Measurements from ENCODE around the gene C6orf47.

The C6orf47 gene

GRCh38 chr6:31658983-31659648 is 1.5 kb downstream of the C6orf47 start:
- no peak for DNase-seq

- DNase-seq: no peak
These were observed 2.4 kb downstream of the C6orf47 start for GRCh38 chr6:31658158-31658688.

- DNase-seq: no peak
These were observed 3.0 kb downstream of the C6orf47 start for GRCh38 chr6:31657406-31658157.

- DNase-seq: no peak
These were observed 5.0 kb downstream of the C6orf47 start, which contains the start of gene APOM for GRCh38 chr6:31655349-31656237. APOM (plus strand) TSS chr6:31655894; CDS start chr6:31655967, 73 bp downstream.

GRCh38 chr6:31654574-31655348 is 5.8 kb downstream of the C6orf47 start:
- DNase-seq: no peak

- DNase-seq: no peak
These were observed 7.5 kb downstream of the C6orf47 start for GRCh38 chr6:31652925-31653724.

GRCh38 chr6:31651602-31652191 is 8.9 kb downstream of the C6orf47 start:
- peak; percentile 28 for DNase-seq

- DNase-seq: no peak
These were observed 15.3 kb downstream of the C6orf47 start for GRCh38 chr6:31645325-31645724.

GRCh38 chr6:31643818-31644454 is 16.6 kb downstream of the C6orf47 start:
- DNase-seq: no peak

GRCh38 chr6:31642798-31643570 is 17.6 kb downstream of the C6orf47 start:
- DNase-seq: no peak

- DNase-seq: no peak
These were observed 19.2 kb downstream of the C6orf47 start for GRCh38 chr6:31641370-31641769.

GRCh38 chr6:31640612-31641011 is 20.0 kb downstream of the C6orf47 start:
- no peak for DNase-seq

GRCh38 chr6:31639449-31639861 is 21.1 kb downstream of the C6orf47 start:
- DNase-seq: no peak

GRCh38 chr6:31639043-31639442 is 21.5 kb downstream of the C6orf47 start:
- no peak for DNase-seq

GRCh38 chr6:31636698-31637596 is 23.6 kb downstream of the C6orf47 start:
- no peak for DNase-seq

- DNase-seq: no peak
These were observed 25.5 kb downstream of the C6orf47 start for GRCh38 chr6:31634969-31635575.

GRCh38 chr6:31634131-31634530 is 26.4 kb downstream of the C6orf47 start:
- no peak for DNase-seq

- no peak for DNase-seq
These were observed 27.1 kb downstream of the C6orf47 start for GRCh38 chr6:31633447-31633846.
